GM12874 (cell line): ENCODE measurements around the gene HUS1B.

Experiments used
- CTCF ChIP-seq: IDR thresholded peaks from 2 replicates; pipeline ENCODE4 v1.5.1; 2011; ENCODE audit warnings: low read depth, mild to moderate bottlenecking, control low read depth, low read length, moderate library complexity; ENCODE audit not compliant: insufficient read depth

Gene HUS1B

GRCh38 chr6:656460-657252 lies at the start of gene HUS1B:
Gene HUS1B, minus strand, starts transcription at chr6:657100. Its CDS starts 156 bp downstream, at chr6:656944.
- no peak for TF ChIP-seq CTCF

- TF ChIP-seq CTCF = no peak
These were observed 49.2 kb upstream of the HUS1B start for GRCh38 chr6:706146-706545.

- TF ChIP-seq CTCF = no peak
These were observed 48.1 kb upstream of the HUS1B start for GRCh38 chr6:705047-705446.

- TF ChIP-seq CTCF = no peak
These were observed 47.1 kb upstream of the HUS1B start for GRCh38 chr6:704046-704445.

GRCh38 chr6:703552-703951 lies 46.7 kb upstream of the HUS1B start:
- TF ChIP-seq CTCF = no peak

GRCh38 chr6:701700-702479 lies 45.0 kb upstream of the HUS1B start:
- TF ChIP-seq CTCF = no peak

GRCh38 chr6:701215-701614 lies 44.3 kb upstream of the HUS1B start:
- TF ChIP-seq CTCF = no peak
